Dedifferentiated amniotic fluid mesenchymal stem cell (primary cell): ENCODE results near the gene SLC24A3.

Experiments
- DNase-seq: peaks from one replicate; pipeline ENCODE4 v3.0.0-alpha.2; 2016; ENCODE audit errors: extremely low spot score

SLC24A3 gene

DNA sequence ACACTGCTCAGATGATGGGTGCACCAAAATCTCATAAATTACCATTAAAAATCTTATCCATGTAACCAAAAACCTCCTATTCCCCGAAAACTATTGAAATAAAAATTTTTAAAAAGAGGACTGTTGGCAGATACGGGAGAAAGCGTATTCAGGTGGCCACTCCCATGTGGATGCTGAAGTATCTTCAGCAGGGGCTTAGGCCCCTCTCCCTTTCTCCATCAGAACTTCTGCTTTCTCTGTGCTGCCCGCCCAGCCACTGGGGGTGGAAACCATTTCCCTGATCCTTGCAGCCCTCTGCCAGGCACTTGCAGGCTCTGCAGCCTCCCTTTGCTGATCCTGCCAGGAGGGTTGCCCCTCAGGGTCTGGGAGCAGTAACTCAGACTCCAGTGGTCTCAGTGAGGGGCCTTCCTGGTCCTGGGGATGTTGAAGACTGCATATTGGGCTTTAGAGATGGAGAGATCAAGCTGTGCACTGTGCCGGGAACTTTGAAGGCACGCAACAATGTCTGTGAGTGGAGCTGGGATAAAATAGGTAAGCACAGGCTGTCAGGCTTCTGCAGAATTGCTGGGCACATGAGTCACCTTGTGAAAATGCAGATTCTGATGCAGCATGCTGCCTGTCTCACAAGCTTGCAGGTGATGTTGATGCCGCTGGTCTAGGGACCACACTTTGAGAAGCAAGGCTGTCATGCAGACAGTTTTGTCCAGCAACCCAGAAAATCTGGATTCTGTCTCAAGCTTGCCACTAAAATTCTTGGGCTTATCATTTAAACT lies 59.6 kb downstream of the SLC24A3 start:
- no peak for DNase-seq

DNA sequence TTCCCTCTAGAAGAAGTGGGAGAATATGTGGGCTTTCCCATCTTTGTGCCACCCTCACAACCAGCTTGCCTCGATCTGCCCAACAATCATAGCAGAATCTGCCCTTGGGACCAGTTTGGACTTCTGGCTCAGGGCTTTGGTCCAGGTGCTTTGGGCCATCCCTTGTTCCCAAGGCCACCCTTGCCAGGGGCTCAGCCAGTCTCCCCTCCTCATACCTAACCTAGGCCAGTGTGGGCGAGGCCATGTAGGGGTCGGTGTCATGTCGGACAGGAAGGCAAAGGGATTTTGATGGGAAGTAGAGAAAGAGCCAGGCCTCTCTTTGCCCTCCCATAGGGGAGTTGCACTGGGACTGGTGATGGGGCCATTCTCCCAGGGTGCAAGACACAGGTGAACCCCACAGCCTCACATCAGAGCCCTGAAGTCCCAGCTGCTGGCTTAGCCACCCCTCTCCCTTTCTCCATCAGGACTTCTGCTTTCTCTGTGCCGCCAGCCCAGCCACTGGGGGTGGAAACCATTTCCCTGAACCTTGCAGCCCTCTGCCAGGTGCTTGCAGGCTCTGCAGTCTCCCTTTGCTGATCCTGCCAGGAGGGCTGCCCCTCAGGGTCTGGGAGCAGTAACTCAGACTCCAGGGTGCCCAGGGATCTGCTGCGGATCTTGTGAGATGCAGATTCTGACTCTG lies 60.7 kb downstream of the SLC24A3 start:
- no peak for DNase-seq

DNA sequence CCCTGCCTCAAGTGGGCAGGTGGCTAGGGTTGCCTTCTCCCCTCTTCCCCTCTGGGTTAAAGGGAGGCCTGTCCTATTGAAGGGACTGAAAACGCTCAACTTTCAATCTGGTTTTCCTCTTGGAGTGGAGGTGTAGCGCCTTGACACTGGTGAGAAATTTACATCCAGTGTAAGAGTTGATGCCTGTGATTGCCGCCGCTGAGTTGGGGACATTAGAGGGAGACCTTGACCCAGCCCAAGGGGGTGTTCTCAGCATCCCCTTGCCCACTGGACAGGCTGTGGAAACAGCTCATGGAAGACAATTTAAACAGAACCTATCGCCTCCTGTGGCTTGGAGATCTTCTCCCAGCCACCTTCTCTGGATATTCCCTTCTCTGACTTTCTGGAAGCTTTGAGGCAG lies 61.6 kb downstream of the SLC24A3 start:
- DNase-seq: no peak

DNA sequence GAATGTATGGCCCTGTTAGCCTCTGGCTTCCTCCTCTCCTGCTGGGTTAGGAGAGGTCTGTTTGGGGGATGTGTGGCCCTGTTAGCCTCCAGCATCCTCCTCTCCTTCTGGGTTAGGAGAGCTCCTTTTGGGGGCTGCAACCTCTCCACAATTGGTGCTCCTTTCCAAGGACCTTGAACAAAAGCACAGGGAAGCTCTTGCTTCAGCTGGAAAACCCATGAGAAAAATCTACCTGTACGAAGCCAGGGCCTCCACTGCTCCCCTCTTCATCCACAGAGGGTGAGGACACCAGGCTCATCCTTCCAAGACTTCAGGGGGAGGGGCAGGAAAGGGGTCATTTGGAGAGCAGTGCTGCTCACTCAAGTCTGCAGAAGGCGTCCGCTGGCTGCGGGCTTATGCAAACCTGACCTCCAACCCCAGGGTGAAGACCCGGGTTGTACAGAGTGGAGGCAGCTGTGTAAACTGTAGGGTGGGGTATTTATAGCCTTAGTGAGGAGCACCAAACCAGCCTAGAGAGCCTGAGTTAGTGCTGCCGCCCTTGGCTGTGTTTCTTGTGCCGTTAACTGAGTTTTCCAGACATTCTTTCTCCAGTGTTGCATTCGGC lies 62.1 kb downstream of the SLC24A3 start:
- DNase-seq: no peak

DNA sequence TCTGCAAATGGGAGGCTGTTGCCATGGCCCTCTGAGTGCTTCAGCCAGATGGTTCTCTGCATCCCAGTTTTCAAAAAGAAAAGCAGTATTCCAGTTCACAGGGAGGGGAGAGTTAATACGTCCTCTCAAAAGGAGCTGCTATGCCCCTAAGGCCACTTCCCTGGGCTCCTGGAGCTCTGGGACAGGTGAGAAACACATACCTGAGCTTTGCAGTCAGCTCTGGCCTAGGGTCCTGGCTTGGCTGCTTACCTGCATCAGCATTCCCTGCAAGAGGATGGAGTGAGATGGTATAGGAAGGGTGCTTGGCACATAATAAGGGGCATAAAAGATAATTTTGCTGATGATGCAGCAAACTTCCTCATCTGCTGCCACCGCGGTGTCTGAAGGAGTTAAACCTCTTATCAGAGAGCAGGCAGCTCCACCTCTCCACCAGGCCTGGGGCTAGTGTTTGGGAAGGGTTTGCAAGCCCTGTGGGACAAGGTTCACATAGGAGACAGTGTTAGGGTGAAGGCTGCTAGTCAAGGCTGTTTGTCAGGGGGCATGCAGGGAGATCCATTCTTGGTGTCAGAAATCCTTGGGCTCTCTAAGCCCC lies 62.7 kb downstream of the SLC24A3 start:
- DNase-seq: no peak

DNA sequence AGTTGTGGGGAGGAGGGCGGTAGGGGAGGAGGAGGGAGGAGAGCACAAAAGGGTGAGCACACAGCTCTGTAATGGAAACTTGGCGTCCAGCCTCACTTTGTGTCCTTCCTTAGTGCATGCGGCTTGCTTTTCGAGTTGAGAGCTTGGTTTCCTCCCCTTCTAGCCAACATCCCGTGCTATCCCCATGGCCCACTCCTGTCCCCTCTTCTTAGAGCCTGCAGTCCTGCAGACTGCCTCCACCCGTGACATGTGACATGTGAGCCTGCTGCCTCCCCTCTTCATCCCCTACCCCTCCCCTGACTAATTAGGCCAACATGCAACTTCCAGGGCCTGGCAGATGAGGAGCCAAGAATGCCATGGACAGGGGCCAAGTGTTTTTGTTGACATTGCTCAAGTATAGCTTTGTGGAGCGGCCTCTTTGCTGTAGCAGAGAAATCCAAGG lies 63.2 kb downstream of the SLC24A3 start:
- DNase-seq: peak; percentile 51

DNA sequence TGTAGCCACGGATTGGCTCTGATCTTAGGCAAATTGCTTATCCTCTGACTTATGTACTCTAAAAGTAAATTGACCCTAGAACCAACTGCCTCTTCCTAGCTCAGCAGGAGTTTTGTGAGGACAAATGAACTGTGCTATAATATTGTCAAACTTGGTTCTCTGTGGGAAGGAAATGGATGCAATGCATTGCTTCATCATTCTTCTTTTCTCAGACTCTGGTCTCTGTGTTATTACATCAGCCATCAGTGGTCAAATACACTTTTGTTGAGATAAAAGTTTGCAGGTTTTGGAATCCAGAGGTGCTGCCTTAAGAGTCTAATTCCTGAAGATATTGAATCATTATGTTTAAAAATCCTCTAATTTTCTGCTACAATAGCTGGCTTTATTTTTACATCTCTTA lies 64.9 kb downstream of the SLC24A3 start:
- no peak for DNase-seq

DNA sequence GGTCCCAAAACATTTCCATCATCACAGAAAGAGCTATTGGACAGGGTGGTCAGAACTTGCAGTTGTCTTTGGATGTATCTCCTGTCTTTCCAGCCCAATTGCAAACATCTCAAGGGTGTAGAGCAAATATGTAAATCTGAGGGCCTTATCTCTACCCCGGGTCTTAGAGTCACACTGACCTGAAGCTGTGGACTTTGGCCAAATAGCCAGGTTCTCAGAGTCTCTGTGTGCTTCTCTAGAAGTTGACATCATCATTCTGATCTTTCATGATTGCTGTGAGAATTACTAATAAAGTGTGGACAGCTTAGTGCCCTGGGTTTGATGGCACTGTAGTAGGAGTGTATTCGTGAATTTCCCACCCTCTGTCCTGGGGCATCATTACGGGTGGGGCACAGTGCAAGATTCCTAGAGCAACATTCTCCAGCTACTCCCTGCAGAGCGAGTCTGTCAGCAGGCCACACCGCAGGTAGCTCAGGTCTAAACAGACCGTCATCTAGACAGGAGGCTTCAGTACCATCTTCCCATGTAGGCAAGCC lies 71.1 kb downstream of the SLC24A3 start:
- DNase-seq: no peak

DNA sequence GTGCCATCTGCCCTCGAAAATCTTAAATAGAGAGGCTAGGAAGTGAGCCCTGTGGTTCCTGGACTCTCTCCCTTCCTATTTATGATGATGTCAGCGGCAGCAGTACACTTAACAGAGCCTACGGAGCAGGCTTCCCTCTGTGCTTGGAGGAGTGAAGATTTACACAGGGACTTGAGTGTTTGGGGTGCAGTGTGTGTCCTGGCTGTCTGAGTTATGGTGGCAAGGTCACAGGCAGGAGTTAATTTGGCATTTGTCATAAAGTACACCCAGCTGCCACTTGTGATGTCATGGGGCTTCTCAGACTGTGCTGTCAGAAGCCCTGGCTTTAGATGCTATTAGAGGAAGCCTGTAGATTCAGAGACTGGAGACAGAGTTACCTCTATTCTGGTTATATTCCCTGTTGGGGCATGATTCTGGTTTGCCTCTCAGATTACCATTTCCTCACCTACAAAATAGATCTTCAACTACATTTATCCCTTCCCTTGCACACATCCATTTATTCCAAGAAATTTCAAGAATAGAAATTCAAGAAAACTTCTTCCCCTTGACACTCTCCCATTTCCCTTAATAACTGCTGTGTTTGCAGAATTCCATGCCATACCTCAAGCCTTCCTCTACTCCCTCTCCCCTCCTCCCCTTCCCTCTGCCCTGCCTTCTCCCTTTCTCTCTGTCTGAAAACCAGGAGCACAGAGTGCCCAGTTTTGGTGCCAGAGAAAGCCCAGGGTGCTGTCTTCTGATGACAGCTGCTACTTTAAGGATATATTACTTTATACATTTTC lies 72.1 kb downstream of the SLC24A3 start:
- DNase-seq: no peak

DNA sequence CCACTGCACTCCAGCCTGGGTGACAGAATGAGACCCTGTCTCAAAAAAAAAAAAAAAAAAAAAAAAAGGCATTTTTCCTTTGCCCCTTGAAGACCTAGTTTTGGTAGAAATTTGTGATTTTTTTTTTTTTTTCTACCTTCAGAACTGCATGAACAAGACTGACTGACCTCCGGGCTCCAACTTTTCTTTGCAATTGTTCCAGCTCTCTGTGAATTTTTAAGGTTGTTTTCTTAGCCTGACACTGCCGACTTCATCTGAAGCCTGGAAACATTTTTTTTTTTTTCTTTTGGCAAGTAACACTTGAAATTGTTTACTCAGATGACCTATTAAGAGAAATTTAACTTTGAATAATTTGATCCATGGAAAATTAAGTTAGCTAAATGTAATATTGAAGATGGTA lies 73.0 kb downstream of the SLC24A3 start:
- no peak for DNase-seq

DNA sequence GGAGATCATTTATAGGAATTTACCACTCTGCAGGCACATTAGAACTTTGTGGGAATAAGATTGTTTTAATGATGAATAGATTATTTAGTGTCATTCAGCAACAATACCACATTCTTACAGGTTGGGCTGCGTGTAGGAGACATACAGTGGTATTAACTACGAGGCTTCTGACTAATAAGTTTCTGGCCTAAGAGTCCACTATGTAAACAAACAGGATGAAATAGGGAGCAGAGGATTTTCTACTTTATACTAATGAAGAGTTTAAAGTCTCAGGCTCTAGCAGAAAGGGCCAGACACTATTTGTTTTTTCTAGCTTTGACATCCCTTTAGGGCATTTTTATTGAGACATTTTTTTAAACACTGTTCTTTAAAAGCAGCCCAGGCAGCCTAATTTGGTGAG lies 75.6 kb downstream of the SLC24A3 start:
- no peak for DNase-seq

DNA sequence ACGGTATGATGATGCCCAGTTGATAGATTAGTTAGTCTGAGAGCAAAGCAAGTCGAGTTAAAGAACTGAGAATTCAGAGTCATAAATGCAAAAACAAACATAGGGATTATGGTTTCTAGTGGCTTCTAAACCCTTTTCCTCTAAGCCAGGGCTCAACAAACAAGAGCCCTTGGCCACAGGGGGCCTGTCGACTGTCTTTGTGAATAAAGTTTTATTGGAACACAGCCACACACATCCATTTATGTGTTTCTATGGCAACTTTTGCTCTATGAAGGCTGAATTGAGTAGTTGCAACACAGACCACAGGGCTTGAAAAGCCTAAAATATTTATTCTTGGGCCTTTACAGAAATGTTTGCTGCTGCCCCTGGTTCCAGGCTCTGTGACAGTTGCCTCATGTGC lies 76.2 kb downstream of the SLC24A3 start:
- DNase-seq: no peak

DNA sequence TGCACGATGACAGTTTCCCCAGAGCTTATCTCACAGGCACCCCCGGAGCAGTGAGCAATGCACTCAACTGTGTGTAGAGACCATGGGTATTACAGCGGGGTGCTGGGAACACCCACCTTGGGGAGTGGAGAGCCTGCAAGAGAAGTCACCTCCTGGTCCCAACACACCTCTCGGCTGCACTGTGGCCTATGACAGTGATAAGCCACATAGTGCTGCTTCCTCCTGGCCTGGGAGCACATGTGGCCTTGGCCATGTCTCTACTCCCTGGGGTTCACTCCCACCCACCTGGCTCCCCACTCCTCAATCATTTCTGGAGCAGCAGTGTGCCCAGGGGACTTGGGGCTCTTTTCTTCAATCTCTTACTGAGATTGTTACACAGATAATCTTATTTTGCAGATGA lies 77.0 kb downstream of the SLC24A3 start:
- no peak for DNase-seq

DNA sequence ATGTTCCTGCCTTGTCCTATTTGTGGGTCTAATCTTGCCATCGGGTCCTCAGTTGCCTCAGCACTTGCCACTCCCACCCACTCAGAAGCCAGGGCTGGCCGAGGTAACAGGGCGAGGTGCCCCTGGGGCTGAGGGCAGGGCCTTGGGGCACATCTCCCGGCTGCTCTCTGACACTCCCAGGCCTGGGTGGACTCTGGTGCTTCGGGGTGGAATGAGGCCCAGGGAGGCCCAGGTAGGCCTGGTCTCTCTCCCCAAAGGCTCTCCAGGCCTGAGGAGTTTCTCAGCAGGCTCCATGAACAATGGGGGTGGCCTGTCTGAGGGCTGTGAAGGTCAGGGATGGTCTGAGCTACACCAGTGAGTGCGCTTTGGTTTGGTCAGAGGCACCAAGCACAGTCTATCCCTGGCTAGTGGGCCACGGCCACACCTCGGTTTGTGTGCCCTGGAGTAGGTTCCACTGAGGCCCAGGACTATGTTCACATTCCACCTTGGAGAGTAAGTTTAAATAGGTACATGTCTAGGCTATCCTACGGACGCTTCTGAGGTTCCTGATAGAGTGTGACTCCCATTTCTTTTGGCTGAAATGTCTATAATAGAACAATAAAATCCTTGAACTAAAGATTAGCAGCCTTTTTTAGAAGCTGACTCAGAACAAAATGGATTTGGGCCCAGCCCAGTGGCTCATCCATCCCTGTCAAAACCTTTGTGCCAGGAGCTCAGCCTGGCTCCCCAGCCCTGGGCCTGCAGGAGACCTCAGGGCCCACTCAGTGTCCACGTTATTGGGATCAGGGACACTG lies 78.8 kb downstream of the SLC24A3 start:
- no peak for DNase-seq

DNA sequence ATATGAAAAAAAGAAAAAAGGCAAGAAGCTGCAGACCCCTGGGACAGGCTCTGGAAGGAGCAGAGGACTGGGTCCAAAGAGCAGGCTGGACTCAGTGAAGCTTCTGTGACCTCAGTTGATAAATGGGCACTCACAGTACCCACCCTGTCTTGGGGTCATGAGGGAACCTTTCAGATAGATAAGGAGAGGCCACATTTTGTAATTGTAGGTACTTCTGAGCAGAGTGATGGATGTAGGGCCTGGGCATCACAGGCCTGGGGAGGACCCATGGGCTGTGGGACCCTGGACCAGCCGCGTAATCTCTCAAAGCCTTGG lies 79.3 kb downstream of the SLC24A3 start:
- no peak for DNase-seq

DNA sequence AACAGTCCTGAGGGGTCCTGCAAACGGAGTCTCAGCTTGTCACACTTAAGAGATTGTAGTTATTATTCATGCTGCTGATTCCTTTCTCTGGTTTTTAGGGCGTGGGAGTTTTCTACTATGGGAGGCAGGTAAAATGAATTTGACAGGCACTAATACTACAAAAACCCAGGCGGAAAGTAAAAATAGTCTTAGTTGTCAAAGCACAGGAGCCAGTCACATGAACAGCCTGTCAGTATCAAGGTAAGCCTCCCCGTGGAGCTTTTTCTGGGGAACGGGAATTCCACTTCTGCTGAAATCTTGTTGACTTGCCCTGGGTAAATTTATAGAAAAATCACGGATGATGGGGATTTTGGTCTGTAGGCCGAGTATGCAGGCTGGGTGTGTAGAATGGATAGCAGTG lies 79.8 kb downstream of the SLC24A3 start:
- DNase-seq: no peak

DNA sequence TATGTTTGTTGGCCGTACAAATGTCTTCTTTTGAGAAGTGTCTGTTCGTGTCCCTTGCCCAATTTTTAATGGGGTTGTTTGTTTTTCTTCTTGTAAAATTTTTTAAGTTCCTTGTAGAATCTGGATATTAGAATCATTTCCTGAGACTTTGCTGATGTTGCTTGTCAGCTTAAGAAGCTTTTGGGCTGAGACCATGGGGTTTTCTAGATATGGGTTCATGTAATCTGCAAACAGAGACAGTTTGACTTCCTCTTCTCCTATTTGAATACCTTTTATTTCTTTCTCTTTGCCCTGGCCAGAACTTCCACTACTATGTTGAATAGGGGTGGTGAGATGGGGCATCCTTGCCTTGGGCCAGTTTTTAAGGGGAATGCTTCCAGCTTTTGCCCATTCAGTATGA lies 82.6 kb downstream of the SLC24A3 start:
- no peak for DNase-seq

DNA sequence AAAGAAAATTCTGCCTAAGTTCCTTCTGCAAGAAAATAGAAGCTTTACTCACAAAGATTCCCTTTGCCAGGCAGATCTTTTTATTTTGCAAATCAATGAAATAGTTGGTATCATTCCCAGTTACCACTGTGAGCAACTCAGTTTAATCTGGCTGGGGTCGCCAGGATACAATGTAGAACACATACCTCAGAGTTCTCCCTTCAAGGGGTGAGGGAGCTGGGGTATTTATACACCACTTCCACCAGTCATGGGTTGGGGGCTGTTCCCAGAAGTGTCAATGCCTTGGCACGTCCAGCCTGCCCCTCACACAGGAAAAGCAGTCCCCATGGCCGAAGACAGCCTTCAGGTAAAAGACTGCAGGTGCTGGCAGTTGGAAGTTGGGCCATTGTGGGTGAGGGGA lies 86.2 kb downstream of the SLC24A3 start:
- no peak for DNase-seq

DNA sequence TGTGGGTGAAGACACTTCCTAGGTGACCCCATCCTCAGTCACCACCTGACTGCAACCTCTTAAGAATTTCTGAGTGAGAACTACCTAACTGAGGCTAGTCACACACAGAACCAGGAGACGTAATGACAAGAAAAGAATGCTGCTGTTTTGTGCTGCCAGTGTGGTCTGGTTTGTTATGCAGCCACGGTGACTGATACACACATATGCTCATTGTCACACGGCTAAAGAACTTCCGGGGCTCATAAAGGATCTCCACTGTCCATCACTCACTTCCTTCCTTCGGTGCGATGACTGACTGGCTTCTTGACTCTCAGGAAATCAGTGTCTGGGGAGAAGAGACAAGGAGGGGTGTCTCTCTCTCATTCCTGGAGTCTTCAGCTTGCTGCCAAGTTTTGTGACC lies 88.0 kb downstream of the SLC24A3 start:
- DNase-seq: no peak

DNA sequence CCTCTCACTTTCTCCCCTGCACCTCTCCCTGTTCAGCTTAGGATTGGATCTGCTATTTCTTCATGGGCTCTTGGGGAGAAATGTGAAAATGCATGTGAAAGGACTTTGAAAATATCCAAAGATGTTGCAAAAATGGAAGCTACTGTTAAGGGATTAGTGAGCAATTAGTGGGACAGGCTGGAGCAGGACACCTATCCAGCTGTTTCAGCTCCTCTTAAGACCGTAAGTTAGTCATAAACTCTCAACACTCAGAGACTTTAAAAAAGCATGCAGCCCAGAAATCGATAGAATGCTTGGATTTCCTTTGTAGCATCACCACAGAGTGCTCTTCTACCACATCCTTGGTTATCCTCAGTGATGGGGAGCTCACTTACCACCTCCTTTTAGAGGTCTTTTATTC lies 88.7 kb downstream of the SLC24A3 start:
- no peak for DNase-seq

DNA sequence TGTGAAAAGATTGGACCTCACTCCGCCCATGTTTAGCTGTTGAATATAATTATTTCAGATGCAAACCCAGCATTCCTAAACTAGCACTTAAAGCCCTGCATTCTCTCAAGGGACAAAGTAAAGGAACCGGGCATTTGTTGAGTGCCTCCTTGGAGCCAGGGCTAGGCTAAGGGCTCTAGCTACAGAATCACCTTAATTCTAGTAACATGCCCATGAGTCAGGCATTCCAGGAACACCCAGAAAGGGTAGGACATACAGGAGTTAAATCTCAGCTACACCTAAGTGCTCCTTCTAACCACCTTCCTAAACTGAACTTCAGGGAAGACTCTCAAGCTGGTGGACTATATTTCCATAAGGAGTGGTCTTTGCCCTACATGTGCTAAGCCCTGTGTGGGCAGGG lies 89.4 kb downstream of the SLC24A3 start:
- no peak for DNase-seq
